ENCODE measurements around the gene PLBD2. TPM values are rescaled to one million over a fixed set of nuclear protein-coding genes. Genes with fewer than 3 reads are reported as not detected.

PLBD2 gene
- total and polyA plus RNA-seq, 10 of the 15 experiments (the other 5 are each of a cell fraction or from before 2014, with no cell fraction given) = 1.4 to 16.6 (median 5.9) TPM

GRCh38 chr12:113409462-113410124 lies 51.2 kb downstream of the PLBD2 start (continued):
- no peak for TF ChIP-seq ZBTB40 (IDR thresholded peaks at IDR 0.05; ENCODE audit: borderline replicate concordance)
- no peak for TF ChIP-seq GABPA (IDR thresholded peaks at IDR 0.05; ENCODE audit: low read depth)
- TF ChIP-seq CEBPB (IDR thresholded peaks at IDR 0.05; ENCODE audit: borderline replicate concordance in 1 of 2, low read depth in 2 of 2, low read length in 2 of 2) = no peak
- no peak for TF ChIP-seq ZNF274 (IDR thresholded peaks at IDR 0.05; ENCODE audit: insufficient read depth, insufficient read length)

GRCh38 chr12:113413488-113413939 lies 55.1 kb downstream of the PLBD2 start:
- CTCF ChIA-PET = no interaction called here
- no peaks in the 10 kb centered on the region for H3K27me3 ChIP-seq (replicated peaks in 1 of 2; ENCODE audit: control insufficient read depth in 2 of 2, insufficient read depth in 2 of 2, low read length in 1 of 2)
- no peaks in the 10 kb centered on the region for H4K20me1 ChIP-seq (ENCODE audit: control insufficient read depth, insufficient read depth)
- SMC1A ChIA-PET (ENCODE audit: uncharacterized antibody, unreplicated experiment) = no interaction called here
- no peak for DNase-seq (ENCODE audit: low read depth, low spot score)
- H3K4me1 ChIP-seq (ENCODE audit: control insufficient read depth, insufficient read depth, low read length) = no peaks in the 10 kb centered on the region; the same call in 1 of the 2 replicates
- H3K9ac ChIP-seq (ENCODE audit: control insufficient read depth, insufficient read depth, low read length) = no peak overlapping the region
- no peak overlapping the region for H3K4me3 ChIP-seq
- H3K4me2 ChIP-seq (ENCODE audit: control insufficient read depth, insufficient read depth) = no peak overlapping the region
- RAD21 ChIA-PET (ENCODE audit: unreplicated experiment) = no interaction called here
- 40% methylated on average over 11 of the region's 11 CpGs for WGBS (ENCODE audit: insufficient coverage, insufficient replicate concordance, low lambda C conversion rate, missing lambda C conversion rate)
- intact Hi-C loops (cut with micrococcal nuclease; ENCODE audit: unreplicated experiment) = no loop called here
- no peaks in the 10 kb centered on the region for H3K9me3 ChIP-seq (replicated peaks; ENCODE audit: control insufficient read depth, insufficient read depth, low read length)
- H3K79me2 ChIP-seq (ENCODE audit: control insufficient read depth, insufficient read depth, low read length) = no peaks in the 10 kb centered on the region
- no peaks in the 10 kb centered on the region for H3K36me3 ChIP-seq (ENCODE audit: control insufficient read depth in 2 of 2, insufficient read depth in 2 of 2, low read length in 1 of 2)
- POLR2A ChIA-PET = no interaction called here
- no peak; the same call in 2 of the 3 replicates for ATAC-seq
- no TSS peak for BruUV-seq (replicated peaks)
- in situ Hi-C loops (cut with MboI) = no loop called here
- no peak for FAIRE-seq
- no peak overlapping the region for H3K27ac ChIP-seq (ENCODE audit: control insufficient read depth, insufficient read depth)
- H2AFZ ChIP-seq (ENCODE audit: control insufficient read depth, low read depth, low read length) = no peak overlapping the region
- TF ChIP-seq POLR2AphosphoS2 (IDR thresholded peaks at IDR 0.05; ENCODE audit: low read depth, low read length) (no peak), E4F1 (IDR thresholded peaks at IDR 0.05; ENCODE audit: borderline replicate concordance, partially characterized antibody) (no peak), BCL11A (IDR thresholded peaks at IDR 0.05; ENCODE audit: low read depth, low read length) (no peak), IKZF1 (conservative IDR thresholded peaks at IDR 0.05) (no peak), RBBP5 (conservative IDR thresholded peaks at IDR 0.05) (no peak), HDGF (IDR thresholded peaks at IDR 0.05) (no peak), MYB (IDR thresholded peaks at IDR 0.05; ENCODE audit: borderline replicate concordance, low read depth, low read length) (no peak), KAT2A (conservative IDR thresholded peaks at IDR 0.05; ENCODE audit: control insufficient read depth, low read depth, low read length) (no peak)
- TF ChIP-seq, protein P1, sequence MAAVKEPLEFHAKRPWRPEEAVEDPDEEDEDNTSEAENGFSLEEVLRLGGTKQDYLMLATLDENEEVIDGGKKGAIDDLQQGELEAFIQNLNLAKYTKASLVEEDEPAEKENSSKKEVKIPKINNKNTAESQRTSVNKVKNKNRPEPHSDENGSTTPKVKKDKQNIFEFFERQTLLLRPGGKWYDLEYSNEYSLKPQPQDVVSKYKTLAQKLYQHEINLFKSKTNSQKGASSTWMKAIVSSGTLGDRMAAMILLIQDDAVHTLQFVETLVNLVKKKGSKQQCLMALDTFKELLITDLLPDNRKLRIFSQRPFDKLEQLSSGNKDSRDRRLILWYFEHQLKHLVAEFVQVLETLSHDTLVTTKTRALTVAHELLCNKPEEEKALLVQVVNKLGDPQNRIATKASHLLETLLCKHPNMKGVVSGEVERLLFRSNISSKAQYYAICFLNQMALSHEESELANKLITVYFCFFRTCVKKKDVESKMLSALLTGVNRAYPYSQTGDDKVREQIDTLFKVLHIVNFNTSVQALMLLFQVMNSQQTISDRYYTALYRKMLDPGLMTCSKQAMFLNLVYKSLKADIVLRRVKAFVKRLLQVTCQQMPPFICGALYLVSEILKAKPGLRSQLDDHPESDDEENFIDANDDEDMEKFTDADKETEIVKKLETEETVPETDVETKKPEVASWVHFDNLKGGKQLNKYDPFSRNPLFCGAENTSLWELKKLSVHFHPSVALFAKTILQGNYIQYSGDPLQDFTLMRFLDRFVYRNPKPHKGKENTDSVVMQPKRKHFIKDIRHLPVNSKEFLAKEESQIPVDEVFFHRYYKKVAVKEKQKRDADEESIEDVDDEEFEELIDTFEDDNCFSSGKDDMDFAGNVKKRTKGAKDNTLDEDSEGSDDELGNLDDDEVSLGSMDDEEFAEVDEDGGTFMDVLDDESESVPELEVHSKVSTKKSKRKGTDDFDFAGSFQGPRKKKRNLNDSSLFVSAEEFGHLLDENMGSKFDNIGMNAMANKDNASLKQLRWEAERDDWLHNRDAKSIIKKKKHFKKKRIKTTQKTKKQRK (IDR thresholded peaks at IDR 0.05; ENCODE audit: low read depth, low read length) = no peak

All from GM12878 (cell line).